EL (cell line): Measurements from ENCODE around the gene LRRC8A.

Source experiments
- DNase-seq: peaks from one replicate; pipeline ENCODE4 v3.0.0-alpha.2; 2016

The LRRC8A gene

DNA sequence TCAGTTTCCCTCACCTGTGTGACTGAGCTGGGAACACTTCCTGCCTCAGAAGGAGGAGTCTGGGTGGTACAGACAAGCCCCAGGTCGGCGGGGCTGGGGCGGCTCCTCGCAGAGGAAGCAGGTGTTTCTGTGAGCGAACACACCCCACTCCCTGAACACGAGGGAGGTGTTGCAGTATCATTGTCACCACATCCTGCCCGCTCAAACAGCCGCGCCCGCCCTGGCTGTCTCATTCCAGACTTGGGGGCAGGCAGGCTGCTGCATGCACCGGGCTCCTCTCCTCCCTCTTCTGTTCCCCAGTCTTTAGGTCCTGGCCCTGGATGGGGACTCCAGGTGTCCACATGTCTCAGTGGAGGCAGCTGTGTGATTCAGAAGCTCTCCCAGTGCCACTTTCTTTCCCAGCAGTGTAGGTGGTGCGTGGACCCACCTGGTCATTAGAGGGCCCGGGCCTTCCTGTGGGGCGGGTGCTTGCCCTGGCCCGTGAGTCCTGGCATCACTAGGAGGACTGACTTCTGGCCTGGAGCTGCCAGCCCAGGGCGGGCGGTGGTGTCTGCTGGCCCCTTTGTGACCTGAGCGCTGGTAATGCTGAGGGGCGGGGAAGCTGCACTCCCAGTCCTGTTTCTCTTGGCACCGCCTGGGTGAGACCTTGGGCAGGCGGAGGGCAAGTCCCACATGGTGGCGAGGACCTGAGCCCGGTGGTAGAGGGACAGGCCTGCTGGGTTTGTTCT, 20.6 kb downstream of the LRRC8A start:
- no peak for DNase-seq

DNA sequence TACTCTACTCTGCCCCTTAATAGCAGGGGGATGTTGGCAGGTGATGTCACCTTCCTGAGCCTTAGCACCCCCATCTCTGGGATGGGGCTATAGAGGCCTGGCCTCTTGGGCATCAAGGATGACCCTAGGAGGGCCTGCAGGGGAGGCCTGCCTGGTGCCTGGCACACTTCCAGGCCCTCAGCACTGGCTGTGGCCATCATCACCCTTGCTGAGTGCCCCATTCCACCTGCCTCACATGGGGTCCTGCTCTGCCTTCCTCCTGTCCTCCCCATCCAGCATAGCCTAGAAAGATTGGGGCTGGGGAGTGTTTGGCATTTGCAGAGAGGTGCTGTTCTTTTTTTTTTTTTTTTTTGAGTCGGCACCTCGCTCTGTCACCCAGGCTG, 21.1 kb downstream of the LRRC8A start:
- no peak for DNase-seq

DNA sequence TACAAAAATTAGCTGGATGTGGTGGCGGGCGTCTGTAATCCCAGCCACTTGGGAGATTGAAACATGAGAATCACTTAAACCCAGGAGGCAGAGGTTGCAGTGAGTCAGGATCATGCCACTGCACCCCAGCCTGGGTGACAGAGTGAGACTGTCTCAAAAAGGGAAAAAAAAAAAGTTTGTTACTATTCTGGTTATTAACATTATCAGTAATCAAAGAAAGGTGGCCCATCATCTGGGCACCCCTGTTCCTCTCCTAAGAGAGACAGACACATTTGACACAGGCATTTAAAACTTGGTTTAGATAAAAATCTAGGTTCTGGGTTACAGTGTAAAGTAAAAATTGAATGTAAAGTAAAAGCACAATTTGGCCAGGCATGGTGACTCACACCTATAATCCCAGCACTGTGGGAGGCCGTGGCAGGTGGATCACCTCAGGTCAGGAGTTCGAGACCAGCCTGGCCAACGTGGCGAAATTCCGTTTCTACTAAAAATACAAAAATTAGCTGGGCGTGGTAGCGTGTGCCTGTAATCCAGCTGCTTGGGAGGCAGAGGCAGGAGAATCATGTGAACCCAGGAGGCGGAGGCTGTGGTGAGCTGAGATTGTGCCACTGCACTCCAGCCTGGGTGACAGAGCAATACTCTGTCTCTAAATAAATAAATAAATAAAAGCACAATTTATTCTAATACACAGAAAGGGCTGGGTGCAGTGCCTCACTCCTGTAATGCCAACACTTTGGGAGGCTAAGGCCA, 22.1 kb downstream of the LRRC8A start:
- no peak for DNase-seq

DNA sequence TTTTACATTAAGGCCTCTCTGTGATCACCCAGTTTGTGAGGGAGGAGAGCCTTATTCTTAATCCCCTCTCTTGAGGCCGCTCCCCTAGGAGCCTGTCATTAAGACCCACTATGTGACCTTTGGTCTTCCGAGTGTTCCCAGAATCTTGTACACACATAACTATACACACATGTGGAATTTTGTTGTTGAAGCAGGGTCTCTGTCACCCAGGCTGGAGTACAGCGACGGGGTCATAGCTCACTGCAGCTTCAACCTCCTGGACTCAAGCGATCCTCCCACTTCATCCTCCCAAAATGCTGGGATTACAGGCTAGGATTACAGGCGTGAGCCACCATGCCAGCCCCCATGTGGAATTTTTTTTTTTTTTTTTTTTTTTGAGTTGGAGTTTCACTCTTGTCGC, 24.0 kb downstream of the LRRC8A start:
- no peak for DNase-seq

DNA sequence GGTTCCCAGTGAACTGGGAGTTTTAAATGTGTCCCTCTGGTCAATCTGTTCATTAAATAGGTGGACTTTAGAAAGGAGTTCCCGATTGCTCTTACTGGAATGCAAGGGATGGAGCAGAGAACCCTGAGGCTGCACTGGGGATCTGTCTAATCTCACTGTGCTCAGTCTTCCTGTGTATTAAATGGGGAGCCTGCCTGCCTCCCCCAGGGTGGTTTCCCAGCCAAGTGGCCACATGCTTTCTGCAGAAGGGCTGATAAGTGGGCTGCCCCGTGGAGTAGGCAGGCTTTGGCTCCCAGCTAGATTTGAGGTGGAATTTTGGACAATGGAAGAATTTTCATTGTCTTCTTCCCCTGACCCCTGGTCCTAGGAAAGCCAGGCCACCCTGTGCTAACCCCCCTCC, 24.8 kb downstream of the LRRC8A start:
- no peak for DNase-seq

GRCh38 chr9:128908372-128908771, 26.4 kb downstream of the LRRC8A start:
- DNase-seq = no peak

- no peak for DNase-seq
Observed at GRCh38 chr9:128909859-128910258, 27.9 kb downstream of the LRRC8A start.

GRCh38 chr9:128910906-128911305, 29.0 kb downstream of the LRRC8A start:
- peak; percentile 30 for DNase-seq

DNA sequence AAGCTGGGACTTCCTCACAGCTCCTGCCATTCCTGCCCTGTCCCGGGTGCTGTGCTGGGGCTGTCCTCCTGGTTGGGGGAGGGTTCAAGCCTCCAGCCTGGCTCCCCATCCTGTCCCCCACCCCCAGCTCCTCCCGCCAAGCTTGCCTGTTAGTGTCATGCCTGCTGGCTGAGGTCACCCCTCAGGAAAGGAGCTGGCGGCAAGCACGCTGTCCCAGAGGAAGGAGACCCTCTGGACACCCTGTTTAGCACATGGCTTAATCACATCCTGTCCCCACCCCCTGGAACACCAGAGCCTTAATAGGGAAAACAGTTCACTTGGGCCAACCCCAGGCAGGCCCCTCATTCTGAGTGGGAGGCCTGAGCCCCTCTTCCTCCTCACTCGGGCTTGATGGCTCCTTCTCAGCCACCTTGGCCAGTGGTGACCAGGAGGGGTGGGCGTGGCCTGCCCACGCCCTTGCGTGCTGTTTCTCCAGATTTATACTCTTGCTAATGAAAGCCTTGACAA, 29.6 kb downstream of the LRRC8A start:
- peak; percentile 97 for DNase-seq

DNA sequence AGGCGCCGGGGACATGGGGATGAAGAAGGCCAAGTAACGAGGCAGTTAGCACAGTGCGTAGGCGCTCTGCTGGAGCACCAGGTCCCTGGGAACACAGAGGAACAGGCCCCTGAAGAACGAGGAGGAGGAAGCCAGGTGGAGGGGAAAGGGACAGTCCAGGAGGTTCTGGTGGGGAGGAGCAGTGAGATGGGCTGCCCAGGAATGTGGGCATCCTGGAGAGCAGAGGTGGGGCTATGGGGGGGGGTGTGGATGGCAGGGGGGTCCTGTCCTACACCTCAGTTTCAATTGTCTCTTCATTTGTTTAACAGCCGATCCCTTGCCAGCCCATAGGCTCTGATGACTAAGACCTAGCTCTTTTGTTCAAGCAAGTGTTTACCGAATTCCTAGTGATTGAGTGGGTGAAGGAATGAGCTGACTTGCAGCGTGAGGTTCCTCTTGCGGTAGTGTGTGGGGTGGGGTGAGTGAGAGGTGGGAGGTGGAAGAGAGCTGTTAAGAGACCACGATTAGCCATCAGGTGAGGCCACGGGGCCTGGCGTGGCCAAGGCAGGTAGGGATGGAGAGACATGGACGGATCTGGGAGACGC, 30.4 kb downstream of the LRRC8A start:
- DNase-seq = peak; percentile 93

DNA sequence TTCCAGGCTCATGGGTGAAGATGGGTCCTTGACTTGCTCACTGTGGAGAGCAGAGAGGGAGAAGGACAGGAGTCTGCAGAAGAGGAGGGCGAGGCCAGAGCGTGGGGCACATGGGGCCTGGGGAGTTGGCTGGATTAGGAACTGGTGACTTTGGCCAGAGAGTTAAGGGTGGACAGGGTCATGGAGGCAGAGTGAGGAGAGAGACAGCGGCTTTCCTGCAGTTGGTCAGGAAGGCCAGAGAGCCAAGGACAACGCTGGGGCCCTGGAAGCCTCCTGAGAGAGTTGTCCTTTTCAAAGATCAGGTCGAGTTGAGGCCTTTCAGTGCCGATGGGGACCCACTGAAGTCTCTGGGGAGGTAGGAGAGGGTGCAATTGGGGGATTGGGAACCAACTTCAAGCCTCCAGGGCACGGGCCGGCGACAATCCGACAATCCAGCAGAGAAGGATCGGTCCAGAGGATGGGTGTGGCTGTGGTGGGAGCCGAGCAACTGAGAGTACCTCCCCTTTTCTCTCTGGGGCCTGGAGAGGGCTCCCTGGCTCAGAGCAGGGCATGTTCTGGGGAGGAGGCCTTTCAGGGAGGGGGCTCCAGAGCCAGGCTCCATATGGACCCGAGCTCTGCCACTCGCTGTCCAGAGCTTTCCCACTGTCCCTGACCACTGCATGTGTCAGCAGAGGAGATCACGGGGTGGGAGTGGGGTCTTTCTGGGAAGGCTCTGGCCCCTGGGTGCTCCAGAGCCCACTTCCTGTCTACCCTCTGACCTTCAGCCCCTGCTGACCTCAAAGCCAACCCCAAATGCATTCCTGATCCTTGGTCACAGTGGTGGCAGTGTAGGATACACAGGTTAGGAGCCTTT, 31.3 kb downstream of the LRRC8A start:
- peak; percentile 31 for DNase-seq

- DNase-seq = no peak
Observed at GRCh38 chr9:128913995-128914772, 32.3 kb downstream of the LRRC8A start.

GRCh38 chr9:128916204-128916603, 34.3 kb downstream of the LRRC8A start:
- DNase-seq = peak; percentile 73

DNA sequence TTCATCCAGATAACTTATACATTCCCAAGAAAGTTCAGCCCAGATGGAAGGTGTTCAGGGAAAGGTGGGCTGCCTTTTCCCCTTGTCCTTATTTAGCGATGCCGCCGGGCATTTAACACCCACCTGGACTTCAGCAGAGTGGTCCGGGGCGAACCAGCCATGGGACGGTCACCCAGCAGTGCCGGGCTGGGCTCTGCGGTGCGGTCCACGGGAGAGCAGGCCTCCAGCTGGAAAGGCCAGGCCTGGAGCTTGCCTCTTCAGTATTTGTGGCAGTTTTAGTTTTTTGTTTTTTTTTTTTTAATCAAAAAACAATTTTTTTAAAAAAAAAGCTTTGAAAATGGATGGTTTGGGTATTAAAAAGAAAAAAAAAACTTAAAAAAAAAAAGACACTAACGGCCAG, 34.8 kb downstream of the LRRC8A start:
- no peak for DNase-seq

DNA sequence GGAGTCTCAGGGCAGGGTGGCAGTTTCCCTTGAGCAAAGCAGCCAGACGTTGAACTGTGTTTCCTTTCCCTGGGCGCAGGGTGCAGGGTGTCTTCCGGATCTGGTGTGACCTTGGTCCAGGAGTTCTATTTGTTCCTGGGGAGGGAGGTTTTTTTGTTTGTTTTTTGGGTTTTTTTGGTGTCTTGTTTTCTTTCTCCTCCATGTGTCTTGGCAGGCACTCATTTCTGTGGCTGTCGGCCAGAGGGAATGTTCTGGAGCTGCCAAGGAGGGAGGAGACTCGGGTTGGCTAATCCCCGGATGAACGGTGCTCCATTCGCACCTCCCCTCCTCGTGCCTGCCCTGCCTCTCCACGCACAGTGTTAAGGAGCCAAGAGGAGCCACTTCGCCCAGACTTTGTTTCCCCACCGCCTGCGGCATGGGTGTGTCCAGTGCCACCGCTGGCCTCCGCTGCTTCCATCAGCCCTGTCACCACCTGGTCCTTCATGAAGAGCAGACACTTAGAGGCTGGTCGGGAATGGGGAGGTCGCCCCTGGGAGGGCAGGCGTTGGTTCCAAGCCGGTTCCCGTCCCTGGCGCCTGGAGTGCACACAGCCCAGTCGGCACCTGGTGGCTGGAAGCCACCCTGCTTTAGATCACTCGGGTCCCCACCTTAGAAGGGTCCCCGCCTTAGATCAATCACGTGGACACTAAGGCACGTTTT, 35.4 kb downstream of the LRRC8A start:
- no peak for DNase-seq

- no peak for DNase-seq
Observed at GRCh38 chr9:128918921-128919320, 37.0 kb downstream of the LRRC8A start.

GRCh38 chr9:128919402-128920089, 37.6 kb downstream of the LRRC8A start:
- no peak for DNase-seq

- DNase-seq = peak; percentile 84
Observed at GRCh38 chr9:128920381-128921058, 38.6 kb downstream of the LRRC8A start, which contains the start of gene PHYHD1. Gene PHYHD1 (plus strand): TSS chr9:128920982. CDS start chr9:128922324, 1,342 bp downstream.

DNA sequence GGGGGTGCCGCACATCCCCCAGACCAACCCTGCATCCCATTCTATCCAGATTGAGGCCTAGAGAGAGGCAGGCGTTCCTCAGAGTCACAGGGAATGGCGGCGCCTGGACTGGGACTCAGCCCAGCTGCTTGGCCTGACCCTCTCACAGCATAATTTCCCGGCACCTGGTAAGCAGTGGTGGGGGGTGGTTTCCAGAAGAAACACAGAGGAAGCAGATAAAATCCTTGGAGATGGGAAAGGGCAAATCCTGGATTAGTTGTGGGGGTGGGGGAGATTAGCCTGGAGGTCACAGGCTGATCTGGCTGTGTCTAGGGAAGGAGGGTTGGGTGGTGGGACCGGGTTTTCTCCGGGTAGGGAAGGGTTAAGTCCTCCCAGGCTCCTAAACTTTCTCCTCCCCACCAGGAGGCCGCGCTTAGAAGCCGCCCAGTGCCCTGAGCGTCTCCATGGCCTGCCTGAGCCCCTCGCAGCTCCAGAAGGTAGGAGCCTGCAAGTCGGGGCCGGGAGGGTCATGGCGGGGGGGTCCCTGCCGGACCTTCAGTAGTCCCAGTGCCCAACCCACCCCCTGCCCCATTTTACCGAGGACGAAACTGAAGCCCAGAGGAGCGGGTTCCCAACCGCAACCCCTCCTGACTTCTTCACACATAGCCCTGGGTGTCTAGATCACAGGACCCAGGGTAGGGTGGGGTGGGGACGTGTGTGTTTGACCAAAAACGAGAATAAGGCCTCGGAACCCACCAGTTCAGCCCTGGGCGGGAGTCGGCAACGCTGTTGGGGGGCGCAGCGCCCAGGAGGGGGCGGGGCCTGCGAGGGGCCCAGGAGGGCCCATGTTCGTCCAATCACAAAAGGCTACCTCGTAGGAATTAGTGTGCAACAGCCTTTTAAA, 40.2 kb downstream of the LRRC8A start:
- DNase-seq = peak; percentile 57
